Measurements from ENCODE around the gene SKAP1. TPM values are rescaled to one million over a fixed set of nuclear protein-coding genes. Genes with fewer than 3 reads are reported as not detected.
A peak's percentile ranks its signal among the peaks of the same experiment; 100 is the strongest.

SKAP1 gene
- total and polyA plus RNA-seq, 2 of the 13 experiments (the other 11 are each of a cell fraction or from before 2014, with no cell fraction given): 0.21 TPM; not detected in 1

- TF ChIP-seq, protein P1, sequence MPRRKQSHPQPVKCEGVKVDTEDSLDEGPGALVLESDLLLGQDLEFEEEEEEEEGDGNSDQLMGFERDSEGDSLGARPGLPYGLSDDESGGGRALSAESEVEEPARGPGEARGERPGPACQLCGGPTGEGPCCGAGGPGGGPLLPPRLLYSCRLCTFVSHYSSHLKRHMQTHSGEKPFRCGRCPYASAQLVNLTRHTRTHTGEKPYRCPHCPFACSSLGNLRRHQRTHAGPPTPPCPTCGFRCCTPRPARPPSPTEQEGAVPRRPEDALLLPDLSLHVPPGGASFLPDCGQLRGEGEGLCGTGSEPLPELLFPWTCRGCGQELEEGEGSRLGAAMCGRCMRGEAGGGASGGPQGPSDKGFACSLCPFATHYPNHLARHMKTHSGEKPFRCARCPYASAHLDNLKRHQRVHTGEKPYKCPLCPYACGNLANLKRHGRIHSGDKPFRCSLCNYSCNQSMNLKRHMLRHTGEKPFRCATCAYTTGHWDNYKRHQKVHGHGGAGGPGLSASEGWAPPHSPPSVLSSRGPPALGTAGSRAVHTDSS (CRISPR knock-in tag; conservative IDR thresholded peaks at IDR 0.05): no peak
- TF ChIP-seq ZNF367 (CRISPR knock-in tag; IDR thresholded peaks at IDR 0.05; ENCODE audit: borderline replicate concordance) (0 out of 2 replicates have a peak, but pooled peaks have one; percentile 34), NONO (IDR thresholded peaks at IDR 0.05) (no peak), NONO (CRISPR knock-in tag; conservative IDR thresholded peaks at IDR 0.05) (0 out of 2 replicates have a peak, but pooled peaks have one; percentile 38), ZFY (CRISPR knock-in tag; IDR thresholded peaks at IDR 0.05) (peak; percentile 25; the same call in 1 of the 2 replicates), BCL6 (CRISPR knock-in tag; IDR thresholded peaks at IDR 0.05) (peak; percentile 36; the same call in 1 of the 2 replicates), FOSL2 (CRISPR knock-in tag; IDR thresholded peaks at IDR 0.05) (0 out of 2 replicates have a peak, but pooled peaks have one; percentile 20), BHLHE40 (IDR thresholded peaks at IDR 0.05; ENCODE audit: low read length) (peak; percentile 76), ZNF614 (CRISPR knock-in tag; IDR thresholded peaks at IDR 0.05; ENCODE audit: borderline replicate concordance) (0 out of 2 replicates have a peak, but pooled peaks have one; percentile 59), ZC3H4 (CRISPR knock-in tag; IDR thresholded peaks at IDR 0.05; ENCODE audit: borderline replicate concordance) (no peak), PRPF4 (IDR thresholded peaks at IDR 0.05; ENCODE audit: low read depth, low read length, poor library complexity, severe bottlenecking) (peak; percentile 87), SKI (IDR thresholded peaks at IDR 0.05; ENCODE audit: partially characterized antibody) (peak; percentile 93), ZNF547 (CRISPR knock-in tag; IDR thresholded peaks at IDR 0.05) (no peak), ZNF501 (CRISPR knock-in tag; IDR thresholded peaks at IDR 0.05) (peak; percentile 54; the same call in 1 of the 2 replicates), HOXA3 (CRISPR knock-in tag; IDR thresholded peaks at IDR 0.05) (peak; percentile 10; the same call in 1 of the 2 replicates), ZNF644 (CRISPR knock-in tag; IDR thresholded peaks at IDR 0.05; ENCODE audit: low read depth) (peak; percentile 90), EED (CRISPR knock-in tag; IDR thresholded peaks at IDR 0.05) (no peak), KLF16 (CRISPR knock-in tag; IDR thresholded peaks at IDR 0.05) (peak in 1 of 2 experiments; percentile 39; a peak in 1 of 4 replicates), PITX1 (CRISPR knock-in tag; IDR thresholded peaks at IDR 0.05) (peak; percentile 57), NAIF1 (CRISPR knock-in tag; IDR thresholded peaks at IDR 0.05; ENCODE audit: borderline replicate concordance) (no peak), ASH2L (IDR thresholded peaks at IDR 0.05; ENCODE audit: insufficient read length, low read depth, low read length) (peak; percentile 34), THAP11 (CRISPR knock-in tag; IDR thresholded peaks at IDR 0.05) (0 out of 2 replicates have a peak, but pooled peaks have one; percentile 15), ARNTL (CRISPR knock-in tag; IDR thresholded peaks at IDR 0.05) (0 out of 2 replicates have a peak, but pooled peaks have one; percentile 49)
- TF ChIP-seq, protein P2, sequence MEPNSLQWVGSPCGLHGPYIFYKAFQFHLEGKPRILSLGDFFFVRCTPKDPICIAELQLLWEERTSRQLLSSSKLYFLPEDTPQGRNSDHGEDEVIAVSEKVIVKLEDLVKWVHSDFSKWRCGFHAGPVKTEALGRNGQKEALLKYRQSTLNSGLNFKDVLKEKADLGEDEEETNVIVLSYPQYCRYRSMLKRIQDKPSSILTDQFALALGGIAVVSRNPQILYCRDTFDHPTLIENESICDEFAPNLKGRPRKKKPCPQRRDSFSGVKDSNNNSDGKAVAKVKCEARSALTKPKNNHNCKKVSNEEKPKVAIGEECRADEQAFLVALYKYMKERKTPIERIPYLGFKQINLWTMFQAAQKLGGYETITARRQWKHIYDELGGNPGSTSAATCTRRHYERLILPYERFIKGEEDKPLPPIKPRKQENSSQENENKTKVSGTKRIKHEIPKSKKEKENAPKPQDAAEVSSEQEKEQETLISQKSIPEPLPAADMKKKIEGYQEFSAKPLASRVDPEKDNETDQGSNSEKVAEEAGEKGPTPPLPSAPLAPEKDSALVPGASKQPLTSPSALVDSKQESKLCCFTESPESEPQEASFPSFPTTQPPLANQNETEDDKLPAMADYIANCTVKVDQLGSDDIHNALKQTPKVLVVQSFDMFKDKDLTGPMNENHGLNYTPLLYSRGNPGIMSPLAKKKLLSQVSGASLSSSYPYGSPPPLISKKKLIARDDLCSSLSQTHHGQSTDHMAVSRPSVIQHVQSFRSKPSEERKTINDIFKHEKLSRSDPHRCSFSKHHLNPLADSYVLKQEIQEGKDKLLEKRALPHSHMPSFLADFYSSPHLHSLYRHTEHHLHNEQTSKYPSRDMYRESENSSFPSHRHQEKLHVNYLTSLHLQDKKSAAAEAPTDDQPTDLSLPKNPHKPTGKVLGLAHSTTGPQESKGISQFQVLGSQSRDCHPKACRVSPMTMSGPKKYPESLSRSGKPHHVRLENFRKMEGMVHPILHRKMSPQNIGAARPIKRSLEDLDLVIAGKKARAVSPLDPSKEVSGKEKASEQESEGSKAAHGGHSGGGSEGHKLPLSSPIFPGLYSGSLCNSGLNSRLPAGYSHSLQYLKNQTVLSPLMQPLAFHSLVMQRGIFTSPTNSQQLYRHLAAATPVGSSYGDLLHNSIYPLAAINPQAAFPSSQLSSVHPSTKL (CRISPR knock-in tag; IDR thresholded peaks at IDR 0.05): peak; percentile 77
- TF ChIP-seq, protein P3, sequence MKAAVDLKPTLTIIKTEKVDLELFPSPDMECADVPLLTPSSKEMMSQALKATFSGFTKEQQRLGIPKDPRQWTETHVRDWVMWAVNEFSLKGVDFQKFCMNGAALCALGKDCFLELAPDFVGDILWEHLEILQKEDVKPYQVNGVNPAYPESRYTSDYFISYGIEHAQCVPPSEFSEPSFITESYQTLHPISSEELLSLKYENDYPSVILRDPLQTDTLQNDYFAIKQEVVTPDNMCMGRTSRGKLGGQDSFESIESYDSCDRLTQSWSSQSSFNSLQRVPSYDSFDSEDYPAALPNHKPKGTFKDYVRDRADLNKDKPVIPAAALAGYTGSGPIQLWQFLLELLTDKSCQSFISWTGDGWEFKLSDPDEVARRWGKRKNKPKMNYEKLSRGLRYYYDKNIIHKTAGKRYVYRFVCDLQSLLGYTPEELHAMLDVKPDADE (CRISPR knock-in tag; IDR thresholded peaks at IDR 0.05): no peak
Measured at GRCh38 chr17:48153691-48154358, 276.2 kb downstream of the SKAP1 start (continued).

Data from HepG2 (cell line).